Measurements from ENCODE around the gene SNAI3.
A peak's percentile ranks its signal among the peaks of the same experiment; 100 is the strongest.
"Not testable (repeated sequence)": the region's sequence is repeated elsewhere in the genome, so short reads cannot be mapped to it uniquely, and the experiment has no call there.

SNAI3 gene

DNA sequence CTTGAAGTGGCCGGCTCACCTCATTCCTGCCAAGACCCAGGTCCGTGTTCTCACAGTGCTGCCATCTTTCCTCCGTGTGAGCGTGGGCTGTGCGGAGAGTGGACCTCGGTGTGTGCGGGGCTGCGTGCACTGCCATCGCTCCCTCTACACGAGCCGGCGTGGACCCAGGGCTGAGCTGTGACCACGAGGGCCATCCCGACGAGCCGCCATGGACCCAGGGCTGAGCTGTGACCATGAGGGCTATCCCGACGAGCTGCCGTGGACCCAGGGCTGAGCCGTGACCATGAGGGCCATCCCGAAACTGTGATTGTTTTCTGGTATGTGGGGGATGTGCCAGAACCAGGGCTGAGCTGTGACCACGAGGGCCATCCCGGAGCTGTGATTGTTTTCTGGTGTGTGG is 14.5 kb downstream of the SNAI3 start:
- DNase-seq (ENCODE audit: low read depth in 4 of 4, low spot score in 1 of 4): no peak

- no peak for DNase-seq (ENCODE audit: low read depth in 4 of 4, low spot score in 1 of 4)
Observed at GRCh38 chr16:88669980-88670379, 16.3 kb downstream of the SNAI3 start.

GRCh38 chr16:88669493-88669892 is 16.8 kb downstream of the SNAI3 start:
- DNase-seq (ENCODE audit: low read depth in 4 of 4, low spot score in 1 of 4): not testable (repeated sequence)

- DNase-seq (ENCODE audit: low read depth in 4 of 4, low spot score in 1 of 4): no peak
Observed at GRCh38 chr16:88667461-88667860, 18.8 kb downstream of the SNAI3 start.

- DNase-seq (ENCODE audit: low read depth in 4 of 4, low spot score in 1 of 4): no peak
Observed at GRCh38 chr16:88665570-88665969, 20.7 kb downstream of the SNAI3 start.

DNA sequence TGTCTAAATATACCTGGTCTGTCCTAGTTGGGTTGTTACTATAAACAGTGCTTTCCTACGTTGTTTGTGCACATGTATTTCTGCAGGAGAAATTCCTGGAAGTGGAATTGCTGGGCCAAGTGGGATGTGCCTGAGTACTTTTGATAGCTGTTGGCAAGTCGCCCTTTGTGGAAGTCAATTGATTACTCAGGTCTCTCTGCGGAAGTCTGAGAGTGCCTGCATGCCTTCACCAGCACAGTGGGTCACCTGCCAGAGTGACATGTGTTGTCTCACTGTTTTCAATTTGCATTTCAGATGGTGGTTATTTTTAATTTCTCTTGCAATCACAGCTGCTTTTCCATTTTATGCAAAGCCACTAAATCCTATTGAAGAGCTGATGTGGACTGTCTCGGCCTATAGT is 21.2 kb downstream of the SNAI3 start:
- no peak for DNase-seq (ENCODE audit: low read depth in 4 of 4, low spot score in 1 of 4)

- DNase-seq (ENCODE audit: low read depth in 4 of 4, low spot score in 1 of 4): peak; percentile 78 to 93 (median 84)
Observed at GRCh38 chr16:88662843-88663606, 23.3 kb downstream of the SNAI3 start, which contains the start of gene MVD. Gene MVD, minus strand, starts transcription at chr16:88663091. Its CDS starts 11 bp downstream, at chr16:88663080.

GRCh38 chr16:88662222-88662842 is 24.0 kb downstream of the SNAI3 start:
- no peak for DNase-seq (ENCODE audit: low read depth in 4 of 4, low spot score in 1 of 4)

GRCh38 chr16:88661468-88661867 is 24.8 kb downstream of the SNAI3 start:
- no peak for DNase-seq (ENCODE audit: low read depth in 4 of 4, low spot score in 1 of 4)

DNA sequence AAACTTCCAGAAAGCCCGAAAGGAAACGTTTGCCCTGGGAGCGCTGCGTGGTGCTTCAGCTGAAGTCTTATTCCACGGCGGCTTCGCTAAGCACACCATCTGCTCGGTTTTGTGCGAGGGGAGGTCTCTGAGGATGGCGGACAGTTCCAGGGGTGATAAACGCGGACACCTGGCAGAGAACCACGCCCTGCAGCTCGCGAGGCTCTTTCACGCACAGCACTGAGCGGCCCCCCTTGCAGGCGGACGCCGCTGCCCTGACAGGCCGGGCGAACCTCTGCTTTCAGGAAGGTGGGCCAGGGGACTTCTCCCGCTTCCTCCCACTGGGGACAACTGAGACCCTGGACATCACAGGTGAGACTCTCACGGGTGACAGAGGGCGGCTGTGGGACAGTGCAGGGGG is 27.1 kb downstream of the SNAI3 start:
- no peak for DNase-seq (ENCODE audit: low read depth in 4 of 4, low spot score in 1 of 4)

GRCh38 chr16:88658714-88659113 is 27.6 kb downstream of the SNAI3 start:
- DNase-seq (ENCODE audit: low read depth in 4 of 4, low spot score in 1 of 4): no peak

GRCh38 chr16:88657371-88657770 is 28.9 kb downstream of the SNAI3 start:
- DNase-seq (ENCODE audit: low read depth in 4 of 4, low spot score in 1 of 4): no peak

GRCh38 chr16:88656291-88656980 is 29.9 kb downstream of the SNAI3 start:
- no peak for DNase-seq (ENCODE audit: low read depth in 4 of 4, low spot score in 1 of 4)

DNA sequence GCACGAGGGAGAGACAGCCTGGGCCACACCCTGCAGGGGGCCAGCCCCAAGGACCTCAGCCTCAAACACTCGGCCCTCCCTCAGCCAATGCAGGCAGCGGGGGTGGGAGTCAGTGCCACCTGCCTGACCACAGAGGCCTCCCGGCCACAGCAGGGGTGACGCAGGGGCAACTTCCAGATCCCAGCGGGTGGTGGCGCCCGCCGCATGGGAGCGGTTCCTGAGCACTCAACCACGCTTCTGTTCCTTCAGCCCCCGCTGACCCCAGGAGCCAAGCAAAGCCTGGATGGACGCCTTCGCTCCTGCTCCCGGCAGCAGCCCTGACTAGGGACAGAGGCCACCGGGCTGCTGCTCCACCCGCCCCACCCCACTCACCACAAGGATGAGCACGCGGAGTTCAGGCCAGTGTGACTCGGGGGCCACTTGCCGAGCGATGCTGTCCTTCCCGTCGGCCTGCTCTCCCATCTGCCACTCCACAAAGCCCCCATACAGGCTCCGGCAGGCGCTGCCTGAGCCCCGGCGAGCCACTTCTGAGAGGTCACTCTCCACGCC is 30.5 kb downstream of the SNAI3 start:
- DNase-seq (ENCODE audit: low read depth in 4 of 4, low spot score in 1 of 4): no peak

GRCh38 chr16:88655053-88655732 is 31.1 kb downstream of the SNAI3 start:
- no peak for DNase-seq (ENCODE audit: low read depth in 4 of 4, low spot score in 1 of 4)

GRCh38 chr16:88654363-88655052 is 31.8 kb downstream of the SNAI3 start:
- no peak for DNase-seq (ENCODE audit: low read depth in 4 of 4, low spot score in 1 of 4)

DNA sequence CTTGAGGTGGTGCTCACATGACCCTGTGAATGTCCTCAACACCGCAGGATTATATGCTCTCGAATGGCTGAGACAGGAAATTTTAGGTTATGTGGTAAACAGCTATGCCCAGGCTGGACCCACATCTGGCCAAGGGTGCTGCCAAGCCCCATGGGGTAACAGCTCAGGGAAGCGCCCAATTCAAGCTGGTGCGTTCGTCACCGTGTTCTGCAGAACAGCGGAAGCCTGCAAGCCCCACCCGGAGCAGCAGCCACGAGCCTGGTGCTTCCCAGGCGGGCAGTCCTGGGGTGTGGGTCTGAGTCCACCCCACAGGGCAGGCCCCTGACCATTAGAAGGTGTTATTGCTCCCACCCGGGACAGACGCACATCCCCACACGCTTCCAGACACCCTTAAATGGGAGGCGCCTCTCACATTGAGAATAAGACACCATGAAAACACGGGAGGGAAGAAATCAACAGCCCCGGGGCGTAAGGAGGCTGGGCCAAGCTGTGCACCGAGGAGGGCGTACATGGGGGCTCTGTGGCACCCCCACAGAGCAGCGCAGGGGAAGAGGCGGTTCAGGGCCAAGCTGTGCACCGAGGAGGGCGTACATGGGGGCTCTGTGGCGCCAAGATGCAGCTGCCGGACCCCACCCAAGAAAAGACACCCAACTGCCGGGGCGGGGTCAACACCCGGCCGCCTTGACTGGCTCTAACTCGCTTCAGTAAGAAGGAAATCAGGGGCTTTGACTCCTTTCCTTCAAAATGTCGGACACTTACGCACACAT is 32.5 kb downstream of the SNAI3 start:
- no peak for DNase-seq (ENCODE audit: low read depth in 4 of 4, low spot score in 1 of 4)

- DNase-seq (ENCODE audit: low read depth in 4 of 4, low spot score in 1 of 4): no peak
Observed at GRCh38 chr16:88653101-88653500, 33.2 kb downstream of the SNAI3 start.

DNA sequence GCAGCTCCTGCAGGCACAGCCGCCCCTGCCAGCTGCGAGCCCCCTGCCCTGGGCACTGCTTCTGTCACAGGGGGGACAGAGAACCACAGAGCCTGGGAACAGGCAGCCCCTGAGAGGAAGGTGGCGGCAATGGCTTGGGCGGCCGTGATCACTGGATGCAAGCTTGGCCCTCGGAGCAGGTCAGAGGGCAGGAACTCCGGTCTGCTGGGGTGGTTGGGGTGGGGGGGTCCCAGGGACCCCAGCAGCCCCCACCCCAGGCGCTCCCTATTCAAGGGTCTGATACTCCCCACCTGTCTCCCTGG is 33.6 kb downstream of the SNAI3 start:
- no peak for DNase-seq (ENCODE audit: low read depth in 4 of 4, low spot score in 1 of 4)

Data from stimulated activated CD4-positive, alpha-beta T cell treated with anti-CD3 and anti-CD28 coated beads, Interleukin-1b, Interleukin-23, amount 100 ng/mL, for 24 hours (primary cell).